A549 (cell line): ENCODE measurements around the gene ATP2C1.

Experiments
- CBX8 ChIP-seq: fragments of 200-600 bp; sonication (generic); IDR thresholded peaks from 2 replicates; pipeline ENCODE4 v1.6.1; 2016
- CEBPB ChIP-seq, 2 experiments: fragments of >200 bp in 1 of 2; sonication (Bioruptor Twin) in 1 of 2; formaldehyde crosslinking in 1 of 2; IDR thresholded peaks; 2 replicates each; pipeline ENCODE4 v1.6.1; 2012 to 2016
- CHD4 ChIP-seq: fragments of 200-600 bp; sonication (generic); IDR thresholded peaks from 2 replicates; pipeline ENCODE4 v1.6.1; 2016; ENCODE audit warnings: antibody characterized with exemption, mild to moderate bottlenecking, borderline replicate concordance
- CTCF ChIP-seq: fragments of >200 bp; sonication (Bioruptor Twin); formaldehyde crosslinking; IDR thresholded peaks from 3 replicates; pipeline ENCODE4 v1.5.1; 2016
- MAFK ChIP-seq: fragments of 450-650 bp; IDR thresholded peaks from 2 replicates; pipeline ENCODE4 v1.6.1; 2014; ENCODE audit not compliant: partially characterized antibody
- REST ChIP-seq: fragments of 200-600 bp; sonication (generic); IDR thresholded peaks from 2 replicates; pipeline ENCODE4 v1.6.1; 2016; ENCODE audit warnings: antibody characterized with exemption, mild to moderate bottlenecking, moderate library complexity
- USF2 ChIP-seq: fragments of 450-650 bp; IDR thresholded peaks from 2 replicates; pipeline ENCODE4 v1.6.1; 2014; ENCODE audit warnings: antibody characterized with exemption
- ZFP36 ChIP-seq: fragments of 450-650 bp; IDR thresholded peaks from 2 replicates; pipeline ENCODE4 v1.6.1; 2014; ENCODE audit warnings: borderline replicate concordance; ENCODE audit not compliant: partially characterized antibody

- TF ChIP-seq CTCF (no peak), CBX8 (no peak), MAFK (no peak), USF2 (no peak), REST (no peak), ZFP36 (no peak), CHD4 (no peak), CEBPB (IDR thresholded peaks at IDR 0.05) (no peak)
Observed at GRCh38 chr3:130932979-130933378, 39.1 kb downstream of the ATP2C1 start.
